Stimulated activated CD4-positive, alpha-beta T cell treated with anti-CD3 and anti-CD28 coated beads, Interleukin-1b, Interleukin-23, amount 100 ng/mL, for 48 hours (primary cell): ENCODE results near the gene PHF23.

ENCODE experiments used
- DNase-seq: peaks from one replicate; pipeline ENCODE4 v3.0.0-alpha.2; 2020

PHF23 gene

DNA sequence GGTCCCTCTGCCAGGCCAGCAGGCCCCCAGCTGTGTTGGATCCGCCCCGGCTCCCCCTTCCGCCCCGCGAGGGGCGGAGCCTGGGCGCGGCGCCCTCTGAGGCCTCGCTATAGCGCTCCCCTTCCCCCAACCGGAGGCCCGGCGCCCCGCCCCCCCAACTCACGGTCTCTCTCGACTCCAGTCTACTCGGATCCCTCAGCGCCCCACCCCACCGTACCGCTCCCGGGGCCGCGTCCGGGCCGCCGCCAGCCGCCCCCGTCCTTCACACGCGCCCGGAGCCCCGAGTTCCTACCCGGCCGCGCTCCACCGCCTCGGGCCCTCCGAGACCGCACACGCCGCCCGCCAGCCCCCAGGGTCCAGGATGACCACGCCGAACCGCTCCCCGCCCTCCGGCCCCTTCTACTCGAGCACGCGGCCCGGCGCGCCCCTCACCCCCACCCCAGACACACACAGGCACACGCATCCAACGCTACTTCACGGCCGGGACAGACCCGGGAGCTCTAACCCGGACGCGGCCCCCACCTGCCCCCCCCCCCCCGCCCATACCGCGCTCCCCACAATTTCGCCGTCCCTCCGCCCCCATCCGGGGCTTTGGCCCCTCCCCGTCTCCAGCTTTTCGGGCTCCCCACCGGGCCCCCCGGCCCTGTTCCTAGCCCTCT is 1.4 kb downstream of the PHF23 start:
- peak; percentile 85 for DNase-seq

DNA sequence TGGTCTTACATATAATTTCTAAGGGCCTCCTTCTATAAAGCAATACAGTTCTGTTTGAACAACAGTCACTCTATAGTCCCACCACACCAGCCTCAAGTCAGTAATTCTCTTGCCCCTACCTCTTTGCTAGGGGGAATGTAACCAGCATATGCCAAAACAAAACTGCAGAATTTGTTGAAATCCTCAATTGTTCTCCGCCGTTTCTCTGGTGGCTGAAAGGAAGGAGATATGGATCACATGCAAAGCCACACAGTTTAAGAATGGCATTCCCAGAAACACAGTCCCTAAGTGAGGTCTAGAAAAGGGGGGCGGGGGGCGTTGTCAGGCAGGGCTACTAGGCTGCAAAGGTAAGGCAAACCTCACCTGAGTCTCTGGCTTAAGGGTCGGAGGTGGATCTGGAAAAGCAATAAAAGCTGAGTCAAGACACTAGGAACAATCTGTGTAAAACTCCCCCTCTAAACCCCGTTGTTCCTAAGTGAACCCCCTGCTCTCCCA is 1.9 kb downstream of the PHF23 start:
- DNase-seq: no peak

GRCh38 chr17:7236808-7237207 is 2.4 kb downstream of the PHF23 start:
- no peak for DNase-seq

GRCh38 chr17:7235693-7236665 is 3.3 kb downstream of the PHF23 start:
- no peak for DNase-seq

DNA sequence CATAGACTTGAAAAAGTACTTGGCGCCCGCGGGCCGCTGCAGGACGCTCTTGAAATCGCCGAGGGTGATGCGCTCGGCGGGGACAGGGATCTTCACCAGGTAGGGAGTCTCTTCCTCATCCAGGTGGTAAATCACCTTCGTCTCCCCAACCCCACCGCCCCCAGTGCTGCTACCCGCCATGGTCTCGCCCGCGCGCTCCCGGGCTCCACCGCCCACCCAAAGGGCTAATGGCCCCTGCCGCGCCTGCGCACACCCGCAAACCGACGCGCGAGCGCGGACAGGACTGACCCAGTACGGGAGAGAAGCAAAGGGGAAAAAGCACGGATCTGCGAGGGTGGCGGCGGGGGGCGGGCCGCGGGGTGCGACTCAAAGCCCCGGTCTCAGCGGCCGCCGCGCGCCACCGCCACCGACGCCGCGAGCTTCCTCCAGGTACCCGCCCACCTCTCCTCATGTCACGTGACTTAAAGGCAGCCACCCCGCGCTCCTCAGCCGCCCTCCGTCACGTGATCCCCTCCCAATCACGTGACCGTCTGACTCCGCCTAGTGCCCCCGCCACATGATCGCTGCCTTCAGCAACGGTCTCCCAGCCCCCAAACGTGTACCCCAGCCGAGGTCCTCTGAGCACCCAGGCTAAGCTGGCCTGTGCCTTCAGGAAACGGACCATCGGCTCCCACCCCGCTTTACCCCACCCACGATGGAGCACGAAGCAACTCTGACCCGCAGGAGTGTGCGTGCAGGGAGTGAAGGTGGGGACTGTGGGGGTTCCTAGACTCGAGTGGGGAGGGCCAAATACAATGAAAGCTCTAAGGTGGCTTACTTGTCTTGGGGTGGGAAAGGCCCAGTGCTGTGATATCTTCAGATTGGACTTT is 4.9 kb downstream of the PHF23 start, which contains the start of gene DVL2:
Gene DVL2, minus strand, starts transcription at position 435 of the 869 bp plus-strand sequence. Its CDS starts 255 bp downstream, at position 180.
- DNase-seq: peak; percentile 95

- DNase-seq: no peak
These were observed 5.6 kb downstream of the PHF23 start for GRCh38 chr17:7233701-7234082.

GRCh38 chr17:7232114-7232513 is 7.1 kb downstream of the PHF23 start:
- DNase-seq: no peak

GRCh38 chr17:7229504-7229903 is 9.8 kb downstream of the PHF23 start:
- DNase-seq: no peak

DNA sequence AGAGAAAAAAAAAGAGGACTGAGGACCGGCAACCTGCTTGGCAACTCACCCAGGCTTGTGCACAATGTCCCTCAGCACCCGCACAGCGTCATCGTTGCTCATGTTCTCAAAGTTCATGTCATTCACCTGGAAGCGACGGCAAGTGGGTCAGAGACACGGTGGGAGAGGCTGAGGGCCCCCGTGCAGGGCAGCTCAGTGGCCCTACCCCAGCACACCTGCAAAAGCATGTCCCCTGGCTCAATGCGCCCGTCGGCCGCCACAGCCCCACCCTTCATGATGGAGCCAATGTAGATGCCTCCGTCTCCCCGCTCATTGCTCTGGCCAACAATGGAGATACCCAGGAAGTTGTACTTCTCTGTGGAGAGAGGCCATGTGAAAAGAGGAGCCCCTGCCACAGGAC is 10.3 kb downstream of the PHF23 start:
- no peak for DNase-seq

DNA sequence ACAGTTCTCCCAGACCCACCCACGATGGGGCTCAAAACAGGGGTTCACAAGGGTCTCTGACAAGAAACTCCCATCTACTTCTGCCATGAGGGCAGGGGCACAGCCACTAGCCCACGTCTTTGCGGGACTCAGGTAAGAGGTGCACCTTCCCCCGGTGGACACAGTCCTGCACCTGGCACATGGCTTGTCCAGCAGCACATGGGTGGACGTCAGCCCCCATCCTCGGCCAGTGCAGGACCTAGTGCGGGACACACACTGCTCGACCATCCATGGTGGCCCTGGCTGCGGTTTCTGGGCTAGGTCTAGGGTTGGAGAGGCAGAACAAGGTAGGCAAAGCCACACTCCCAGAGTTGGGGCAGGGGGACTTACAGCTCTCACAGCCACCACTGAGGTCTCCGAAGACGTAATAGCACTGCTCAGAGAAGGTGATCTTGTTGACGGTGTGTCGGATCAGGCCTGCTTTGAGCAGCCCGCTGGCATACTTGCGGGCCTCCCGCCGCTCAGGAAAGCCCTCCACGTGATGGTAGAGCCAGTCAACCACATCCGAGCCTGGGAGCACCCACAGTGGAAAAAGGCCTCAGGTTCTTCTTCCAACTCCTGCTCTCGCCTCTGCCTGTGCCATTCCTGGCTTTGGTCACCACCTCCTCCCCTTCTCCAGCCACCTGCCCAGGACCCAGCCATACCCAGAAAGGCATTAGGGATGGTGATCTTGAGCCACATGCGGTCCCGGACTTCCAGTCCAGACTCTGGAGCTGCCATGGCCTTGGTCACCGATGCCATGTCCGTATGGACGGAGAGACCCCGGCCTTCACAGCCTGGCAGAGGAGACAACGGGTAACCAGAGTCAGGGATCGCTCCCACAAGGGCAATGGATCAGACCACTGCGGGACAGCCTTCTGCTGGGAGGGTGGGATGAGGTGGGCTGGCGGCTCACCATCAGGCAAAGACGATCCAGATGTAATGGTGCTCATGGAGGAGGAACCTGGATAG is 12.2 kb downstream of the PHF23 start:
- no peak for DNase-seq

DNA sequence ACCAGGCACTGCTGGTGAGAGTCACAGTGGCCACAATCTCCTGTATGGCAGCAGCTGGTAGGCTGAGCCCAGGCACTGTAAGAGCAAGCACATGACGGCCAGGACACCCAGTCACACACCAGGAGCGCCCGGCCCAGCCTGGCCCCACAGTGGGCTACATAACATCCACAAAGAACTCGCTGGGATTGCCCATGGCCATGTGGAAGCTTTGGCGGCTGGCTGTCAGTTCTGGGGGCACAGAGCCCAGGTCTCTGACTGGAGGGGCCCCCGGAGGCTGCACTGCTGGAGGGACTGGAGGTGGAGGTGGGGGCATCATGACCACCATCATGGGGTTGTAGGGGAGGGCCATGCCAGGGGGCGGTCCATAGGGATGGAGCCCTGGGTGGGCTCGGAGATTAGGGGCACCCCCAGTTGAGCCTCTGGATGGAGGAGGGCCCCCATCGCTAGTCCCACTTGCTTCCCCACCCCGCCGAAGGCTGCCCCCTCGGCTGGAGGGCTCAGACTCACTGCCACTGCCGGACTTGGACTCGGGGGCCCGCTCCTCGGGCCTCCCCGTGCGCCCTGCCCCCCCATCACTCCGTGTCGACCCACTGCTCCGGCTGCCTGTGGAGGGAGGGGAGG is 13.4 kb downstream of the PHF23 start:
- no peak for DNase-seq

DNA sequence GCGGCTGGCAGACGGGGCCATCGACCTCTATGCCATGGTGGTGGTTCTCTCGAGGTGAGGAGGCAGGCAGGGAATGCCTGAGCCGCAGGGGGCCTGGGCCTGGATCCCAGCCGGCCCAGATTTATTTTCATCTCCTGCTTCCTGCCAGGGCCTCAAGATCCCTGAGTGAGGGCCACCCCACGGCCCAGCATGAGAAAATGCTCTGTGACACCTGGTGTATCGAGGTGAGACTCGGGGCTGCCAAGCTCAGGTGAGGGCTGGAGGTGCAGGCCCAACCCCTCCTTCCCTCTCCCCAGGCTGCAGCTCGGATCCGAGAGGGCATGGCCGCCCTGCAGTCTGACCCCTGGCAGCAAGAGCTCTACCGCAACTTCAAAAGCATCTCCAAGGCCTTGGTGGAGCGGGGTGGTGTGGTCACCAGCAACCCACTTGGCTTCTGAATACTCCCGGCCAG is 14.6 kb downstream of the PHF23 start:
- DNase-seq: no peak

- DNase-seq: no peak
These were observed 15.1 kb downstream of the PHF23 start for GRCh38 chr17:7224110-7224509.

DNA sequence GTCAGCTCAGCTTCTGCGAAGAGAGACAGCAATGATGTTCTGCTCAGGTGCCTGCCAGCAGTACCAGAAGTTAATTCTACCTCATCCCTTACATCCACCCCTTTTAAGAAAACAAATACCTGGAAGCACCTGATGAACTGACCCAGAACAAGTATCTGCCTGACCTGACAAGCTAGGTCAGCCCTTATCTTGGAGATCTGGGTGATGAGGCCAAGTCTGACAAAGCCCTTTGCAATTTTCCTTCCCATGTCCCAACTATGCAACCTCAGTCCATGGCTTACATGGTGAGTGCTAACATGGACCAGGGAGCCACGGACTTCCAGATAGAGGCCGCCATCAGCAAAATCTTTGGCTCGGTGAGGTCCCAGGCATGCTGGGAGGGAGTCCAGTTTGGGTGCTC is 15.9 kb downstream of the PHF23 start:
- no peak for DNase-seq

DNA sequence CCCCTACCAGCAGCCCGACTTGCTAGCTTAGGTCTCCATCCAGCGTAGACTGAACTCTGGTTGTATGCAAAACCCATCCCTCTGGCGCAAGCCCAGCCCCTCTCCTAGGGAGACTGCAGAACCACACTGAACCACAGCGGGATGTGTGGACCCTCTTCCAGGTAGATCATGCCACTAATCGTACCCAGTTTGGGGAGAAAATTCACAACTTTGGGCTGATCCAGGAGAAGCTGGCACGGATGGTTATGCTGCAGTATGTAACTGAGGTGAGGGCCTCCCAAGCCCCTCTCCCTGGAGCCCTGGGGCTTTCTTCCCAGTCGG is 16.3 kb downstream of the PHF23 start:
- DNase-seq: no peak

DNA sequence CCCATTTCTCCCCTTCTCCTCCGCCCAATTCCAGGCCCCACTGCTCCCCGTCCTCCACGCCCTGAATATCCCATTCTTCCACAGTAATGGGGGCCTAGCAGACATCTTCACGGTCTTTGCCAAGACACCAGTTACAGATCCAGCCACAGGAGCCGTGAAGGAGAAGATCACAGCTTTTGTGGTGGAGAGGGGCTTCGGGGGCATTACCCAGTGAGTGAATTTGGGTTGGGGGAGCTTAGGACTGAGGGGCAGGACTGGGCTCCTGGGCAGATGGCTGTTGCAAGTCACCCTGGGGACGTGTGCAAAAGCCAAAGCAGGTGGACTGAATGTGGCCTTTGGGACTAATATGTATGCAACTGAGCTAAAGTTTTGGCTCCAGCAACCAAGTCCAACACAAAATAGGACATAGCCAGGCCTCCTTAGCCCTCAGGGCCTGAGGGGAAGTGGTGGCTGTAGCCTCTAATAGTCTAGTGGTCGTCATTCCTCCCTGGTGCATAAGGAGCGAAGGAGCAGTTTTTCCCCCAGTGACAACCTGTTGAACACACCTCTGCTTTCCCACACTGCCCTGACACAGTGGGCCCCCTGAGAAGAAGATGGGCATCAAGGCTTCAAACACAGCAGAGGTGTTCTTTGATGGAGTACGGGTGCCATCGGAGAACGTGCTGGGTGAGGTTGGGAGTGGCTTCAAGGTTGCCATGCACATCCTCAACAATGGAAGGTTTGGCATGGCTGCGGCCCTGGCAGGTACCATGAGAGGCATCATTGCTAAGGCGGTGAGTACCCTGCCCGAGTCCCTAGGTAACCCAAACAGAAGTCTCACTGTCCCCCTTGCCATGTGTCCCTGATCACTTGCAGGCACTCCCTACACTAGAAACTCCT is 16.9 kb downstream of the PHF23 start:
- DNase-seq: no peak

DNA sequence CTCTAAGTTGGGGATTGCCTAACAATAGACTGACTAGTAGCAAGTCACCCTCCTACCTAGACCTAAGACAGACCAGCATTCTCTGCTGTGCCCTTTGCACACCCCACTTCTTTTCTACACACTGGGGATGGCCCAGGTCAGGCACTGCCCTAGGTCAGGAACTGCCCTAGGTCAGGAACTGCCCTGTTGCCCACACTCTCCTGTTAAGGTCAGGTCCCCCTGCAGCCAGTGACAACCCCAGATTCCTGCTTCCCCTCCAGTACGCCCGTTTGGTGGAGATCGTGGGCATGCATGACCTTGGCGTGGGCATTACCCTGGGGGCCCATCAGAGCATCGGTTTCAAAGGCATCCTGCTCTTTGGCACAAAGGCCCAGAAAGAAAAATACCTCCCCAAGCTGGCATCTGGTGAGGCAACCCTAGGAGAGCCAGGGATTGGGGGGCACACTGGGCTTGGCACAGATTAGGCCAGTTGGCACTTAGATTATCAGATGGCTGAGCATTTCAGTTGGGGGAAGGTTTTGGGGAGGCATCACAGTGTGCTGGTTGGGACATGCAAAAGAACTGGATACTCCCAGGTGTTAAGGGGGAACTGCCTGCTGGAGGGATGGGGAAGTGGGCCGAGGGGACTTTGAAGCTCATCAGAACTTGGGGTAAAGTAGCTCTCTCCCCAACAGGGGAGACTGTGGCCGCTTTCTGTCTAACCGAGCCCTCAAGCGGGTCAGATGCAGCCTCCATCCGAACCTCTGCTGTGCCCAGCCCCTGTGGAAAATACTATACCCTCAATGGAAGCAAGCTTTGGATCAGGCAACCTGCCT is 17.8 kb downstream of the PHF23 start:
- no peak for DNase-seq

GRCh38 chr17:7220593-7221277 is 18.5 kb downstream of the PHF23 start:
- DNase-seq: peak; percentile 62
